ENCODE data around the gene HOXB5. TPM values are rescaled to one million over a fixed set of nuclear protein-coding genes. Genes with fewer than 3 reads are reported as not detected.

Gene HOXB5
- 0.43 TPM in 1 of 2 replicates, not detected in the other for total RNA-seq (2014; rRNA removed; shearing (Covaris generic))

- no peak for DNase-seq (ENCODE audit: low spot score)
Measured at GRCh38 chr17:48593126-48593829, at the start of gene HOXB5. TSS of gene HOXB5 (minus strand) at chr17:48593779. CDS start at chr17:48593682, 97 bp downstream.

- DNase-seq (ENCODE audit: low spot score) = no peak
Measured at GRCh38 chr17:48642843-48643696, 49.5 kb upstream of the HOXB5 start.

DNA sequence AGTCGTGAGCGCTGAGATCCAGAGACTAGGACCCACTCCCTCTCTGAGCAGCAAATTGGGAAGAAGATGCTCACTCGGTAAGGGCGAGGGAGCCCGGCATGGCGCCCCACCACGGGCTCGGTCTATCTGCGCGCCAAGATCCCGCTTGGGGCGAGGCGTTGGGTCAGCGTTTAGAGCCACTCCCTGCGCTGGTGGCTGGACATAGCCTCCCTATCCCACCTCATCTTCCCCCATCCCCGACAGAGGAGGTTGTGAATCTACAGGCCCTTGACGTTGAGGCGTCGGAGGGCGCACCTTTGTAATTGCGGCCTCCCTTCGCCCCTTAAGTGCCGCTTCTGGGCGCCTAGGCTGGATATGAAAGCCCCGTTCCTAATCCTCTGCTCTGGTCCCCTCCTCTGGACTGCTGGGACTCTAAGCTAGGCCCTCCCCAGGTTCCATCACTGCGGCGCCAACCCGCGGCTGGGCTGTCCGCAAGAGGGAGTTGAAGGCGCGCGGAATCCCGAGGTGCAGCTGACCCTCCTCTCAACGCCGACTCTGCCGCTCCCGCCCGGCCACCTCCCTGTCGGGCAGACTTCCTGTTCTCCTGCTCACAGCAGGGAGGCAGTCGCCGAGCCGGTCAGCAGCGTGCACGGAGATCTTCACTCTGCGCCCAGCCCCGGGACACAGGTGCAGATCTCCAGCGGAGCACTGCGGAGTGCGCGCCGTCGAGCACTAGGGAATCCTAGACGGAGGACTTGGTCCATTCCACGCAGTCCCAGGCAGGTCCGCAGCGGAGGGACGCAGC is 48.7 kb upstream of the HOXB5 start:
- no peak for DNase-seq (ENCODE audit: low spot score)

- DNase-seq (ENCODE audit: low spot score) = no peak
Measured at GRCh38 chr17:48641541-48642058, 48.0 kb upstream of the HOXB5 start.

- no peak for DNase-seq (ENCODE audit: low spot score)
Measured at GRCh38 chr17:48640858-48641180, 47.2 kb upstream of the HOXB5 start.

GRCh38 chr17:48639982-48640857 is 46.6 kb upstream of the HOXB5 start:
- DNase-seq (ENCODE audit: low spot score) = no peak

- no peak for DNase-seq (ENCODE audit: low spot score)
Measured at GRCh38 chr17:48639136-48639535, 45.6 kb upstream of the HOXB5 start.

DNA sequence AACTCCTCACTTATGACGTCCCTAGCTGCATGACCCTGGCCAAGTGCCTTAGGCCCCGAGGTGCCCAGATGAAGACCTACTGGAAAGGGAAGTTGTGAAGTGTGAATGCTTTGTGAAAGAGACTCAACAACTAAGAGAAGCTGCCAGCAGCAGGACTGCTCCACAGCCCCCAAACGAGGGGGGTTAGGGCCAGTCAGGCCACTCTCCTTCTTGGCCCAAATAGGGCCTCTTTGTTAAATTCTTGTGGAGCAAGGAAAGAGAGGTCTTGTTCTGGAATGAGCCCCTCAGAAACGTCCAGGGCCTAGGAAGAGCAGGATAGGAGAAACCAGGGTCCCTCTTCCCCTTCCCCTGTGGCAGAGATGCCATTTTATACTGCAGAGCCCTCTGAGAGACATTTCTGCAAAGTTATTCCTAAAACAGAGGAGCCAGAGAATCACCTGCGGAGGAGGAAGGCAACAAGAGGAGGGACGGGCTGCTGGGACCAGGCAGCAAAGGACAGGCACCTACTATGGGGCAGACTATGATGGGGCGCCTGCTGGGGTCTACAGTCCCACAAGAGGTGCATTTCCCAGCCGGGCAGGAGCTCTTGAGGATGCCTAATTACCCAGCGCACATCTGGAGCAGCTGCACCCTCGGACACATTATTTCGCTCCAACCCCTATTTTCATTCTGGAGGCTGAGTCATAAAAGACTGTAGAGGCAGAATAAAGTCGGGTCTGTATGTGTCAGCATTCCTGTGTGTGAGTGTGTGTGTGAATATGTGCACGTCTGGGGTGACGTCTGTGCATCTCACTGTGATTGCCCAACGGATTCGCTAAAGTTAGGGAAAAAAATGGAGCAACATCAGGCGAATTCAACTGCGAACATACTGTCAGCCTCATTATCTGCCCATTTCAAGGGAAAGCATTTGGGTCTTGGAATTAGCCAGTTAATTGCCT is 44.0 kb upstream of the HOXB5 start:
- DNase-seq (ENCODE audit: low spot score) = no peak

DNA sequence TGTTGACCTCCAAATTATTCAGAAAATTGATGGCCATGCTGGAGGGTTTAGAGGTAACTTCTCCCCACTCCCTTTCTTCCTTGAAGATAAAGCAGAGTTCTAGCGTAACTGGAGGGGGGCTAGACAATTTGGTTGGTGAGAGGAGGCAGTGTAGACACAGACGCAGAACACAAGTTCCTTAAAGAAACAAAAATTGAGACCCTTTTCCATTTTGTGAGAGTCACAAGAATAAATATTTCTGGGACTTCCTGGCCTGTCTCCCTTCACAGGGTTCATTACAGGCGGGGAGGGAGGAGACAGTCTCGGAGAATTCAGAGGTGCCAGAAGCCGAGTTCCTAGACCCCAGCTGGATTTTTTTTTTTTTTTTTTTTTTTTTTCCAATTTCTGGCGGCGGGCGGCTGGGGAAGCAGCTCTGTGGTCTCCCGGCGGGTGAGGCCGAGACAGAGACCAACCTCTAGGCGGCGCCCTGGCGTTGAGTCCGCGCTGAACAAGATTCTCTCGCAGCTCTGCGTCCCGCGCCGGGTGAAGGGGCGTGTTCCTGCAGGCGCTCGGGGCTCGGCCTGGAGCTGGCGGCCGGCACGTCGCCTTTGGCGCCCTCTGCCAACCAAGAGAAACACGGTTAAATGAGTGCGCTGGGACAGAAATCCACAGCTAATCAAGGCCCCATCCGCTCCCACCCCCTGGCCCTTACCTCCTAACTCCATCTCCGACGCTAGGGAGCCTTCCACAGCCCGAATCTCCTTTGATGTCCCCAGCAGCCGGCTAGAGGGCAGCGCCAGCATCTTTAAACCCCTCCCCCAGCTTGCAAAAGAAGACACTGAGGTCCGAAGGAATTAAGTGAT is 42.8 kb upstream of the HOXB5 start:
- peak; percentile 60 for DNase-seq (ENCODE audit: low spot score)

DNA sequence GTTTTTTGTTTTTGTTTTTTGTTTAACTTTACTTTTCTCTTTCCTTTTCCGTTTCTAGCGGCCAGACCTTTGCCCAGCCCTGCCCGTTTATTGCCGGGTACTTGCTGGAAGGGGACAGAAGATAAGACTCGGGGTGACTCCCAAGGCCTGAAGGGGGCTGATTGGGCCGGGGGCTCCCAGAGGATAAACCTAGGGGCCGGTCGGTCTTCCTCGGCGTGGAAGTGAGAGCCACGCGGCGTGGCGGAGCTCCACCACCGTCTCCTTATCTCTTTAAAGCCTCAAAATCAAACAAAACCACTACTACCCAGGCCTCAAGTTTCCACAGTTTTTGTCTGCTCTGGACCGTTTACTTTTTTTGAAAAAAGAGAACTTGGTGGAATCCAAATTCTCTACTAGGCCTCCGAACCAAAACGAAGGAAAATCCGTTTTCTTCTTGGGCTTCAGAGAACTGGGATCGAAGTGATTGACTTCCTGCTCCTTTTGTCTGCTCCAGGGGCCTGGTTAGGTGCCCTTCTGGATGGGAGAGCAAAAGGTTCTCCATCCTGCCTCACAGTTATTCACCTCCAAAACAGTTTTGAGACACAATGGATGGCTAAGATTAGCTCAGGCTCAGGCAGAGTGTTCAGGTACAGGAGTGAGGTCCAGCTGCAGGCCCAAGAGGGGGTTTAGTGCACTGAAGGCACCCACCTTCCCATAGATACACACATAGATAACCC is 41.1 kb upstream of the HOXB5 start:
- DNase-seq (ENCODE audit: low spot score) = no peak

DNA sequence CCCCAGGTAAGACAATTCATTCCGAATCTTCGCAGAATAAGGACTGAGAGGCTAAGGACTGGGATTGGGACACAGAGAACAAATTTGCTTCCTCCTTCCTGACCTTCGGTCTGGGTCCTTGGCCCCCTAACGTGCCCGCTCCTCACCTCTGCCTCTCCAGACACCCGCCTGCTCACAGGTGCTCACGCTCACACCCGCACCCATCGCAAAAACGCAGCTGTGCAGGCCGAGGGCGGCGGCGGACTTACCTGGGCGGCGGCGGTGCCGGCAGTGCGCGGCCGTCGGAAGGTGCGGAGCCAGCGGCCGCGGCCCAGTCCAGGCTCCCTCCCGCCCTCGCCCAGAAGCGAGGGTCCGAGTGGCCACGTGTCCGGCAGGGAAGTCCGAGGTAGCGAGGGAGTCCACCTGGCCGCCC is 39.7 kb upstream of the HOXB5 start:
- DNase-seq (ENCODE audit: low spot score) = no peak

- no peak for DNase-seq (ENCODE audit: low spot score)
Measured at GRCh38 chr17:48632579-48633265, 39.1 kb upstream of the HOXB5 start.

- DNase-seq (ENCODE audit: low spot score) = no peak
Measured at GRCh38 chr17:48631693-48632578, 38.4 kb upstream of the HOXB5 start.

DNA sequence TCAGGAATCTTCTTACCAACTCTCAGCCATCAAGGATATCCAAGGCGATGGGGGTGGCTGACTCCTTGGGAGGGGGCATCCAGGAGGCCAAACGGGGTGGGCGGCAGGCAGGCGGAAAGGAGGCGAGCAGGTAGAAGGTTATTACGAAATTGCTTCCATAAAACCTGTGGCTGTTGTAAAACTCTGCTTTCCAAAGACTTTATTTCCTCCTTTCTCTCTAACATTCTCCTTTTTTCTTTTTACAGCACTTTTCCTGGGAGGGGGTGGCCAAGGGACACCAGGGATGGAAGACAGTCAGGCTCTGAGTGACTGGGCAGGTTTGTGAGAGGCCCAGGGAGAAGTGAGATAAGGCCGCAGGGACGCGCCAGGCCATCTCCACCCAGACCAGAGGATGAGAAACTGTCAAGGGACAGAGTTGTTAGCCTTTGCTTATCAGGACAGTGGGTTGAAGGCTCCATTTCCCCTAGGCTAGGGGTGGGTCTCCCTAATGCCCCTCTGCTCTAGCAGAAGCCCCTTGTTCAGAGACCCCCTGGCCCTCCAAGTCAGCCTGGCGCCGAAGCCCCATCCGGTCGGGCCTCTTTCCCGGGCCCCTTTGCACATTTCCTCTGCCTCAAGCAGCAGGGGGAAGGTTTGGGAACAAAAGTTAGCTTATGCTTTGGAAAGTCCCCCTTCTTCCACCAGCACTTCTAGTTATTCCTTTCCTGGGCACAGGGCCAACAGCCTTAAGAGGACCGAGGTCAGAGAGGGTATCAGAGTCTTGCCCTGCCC is 37.5 kb upstream of the HOXB5 start:
- DNase-seq (ENCODE audit: low spot score) = no peak

- no peak for DNase-seq (ENCODE audit: low spot score)
Measured at GRCh38 chr17:48630009-48630924, 36.7 kb upstream of the HOXB5 start.
